Osteocyte (in vitro differentiated cells): ENCODE measurements around the gene GCSAML. TPM values are rescaled to one million over a fixed set of nuclear protein-coding genes. Genes with fewer than 3 reads are reported as not detected.
"Not testable (repeated sequence)": the region's sequence is repeated elsewhere in the genome, so short reads cannot be mapped to it uniquely, and the experiment has no call there.

ENCODE experiments used
- DNase-seq: peaks from one replicate; pipeline ENCODE4 v3.0.0; 2021; ENCODE audit warnings: mixed read lengths; ENCODE audit not compliant: unreplicated experiment; ENCODE audit errors: extremely low spot score
- H3K27ac Mint-ChIP-seq: one replicate; pipeline ENCODE4 v1.8.0; 2021; ENCODE audit warnings: mild to moderate bottlenecking, mixed read lengths; ENCODE audit not compliant: unreplicated experiment
- H3K27me3 Mint-ChIP-seq: one replicate; pipeline ENCODE4 v1.8.0; 2021; ENCODE audit warnings: mixed read lengths; ENCODE audit not compliant: unreplicated experiment
- H3K36me3 Mint-ChIP-seq: one replicate; pipeline ENCODE4 v1.8.0; 2021; ENCODE audit warnings: mixed read lengths; ENCODE audit not compliant: unreplicated experiment
- H3K4me1 Mint-ChIP-seq: one replicate; pipeline ENCODE4 v1.8.0; 2021; ENCODE audit warnings: mixed read lengths; ENCODE audit not compliant: unreplicated experiment
- H3K4me3 Mint-ChIP-seq: one replicate; pipeline ENCODE4 v1.8.0; 2021; ENCODE audit warnings: mild to moderate bottlenecking, moderate library complexity, mixed read lengths; ENCODE audit not compliant: unreplicated experiment
- H3K9me3 Mint-ChIP-seq: one replicate; pipeline ENCODE4 v1.8.0; 2021; ENCODE audit warnings: mixed read lengths; ENCODE audit not compliant: unreplicated experiment
- CTCF ChIP-seq: fragments of 200-600 bp; sonication (generic); IDR thresholded peaks from 2 replicates; pipeline ENCODE4 v1.5.0; 2021; ENCODE audit warnings: antibody characterized with exemption, mild to moderate bottlenecking, moderate library complexity
- long read RNA-seq: library from polyadenylated mRNA; unstranded; transcript quantifications from one replicate; pipeline ENCODE4 v2.0.0, GENCODE V29; 2021
- total RNA-seq: library from RNA; stranded (reverse); gene quantifications from 2 replicates; pipeline ENCODE4 v1.2.1, GENCODE V29; 2021

Gene GCSAML
- not detected in 2 replicates for total RNA-seq
- long read RNA-seq, result 0 reads

DNA sequence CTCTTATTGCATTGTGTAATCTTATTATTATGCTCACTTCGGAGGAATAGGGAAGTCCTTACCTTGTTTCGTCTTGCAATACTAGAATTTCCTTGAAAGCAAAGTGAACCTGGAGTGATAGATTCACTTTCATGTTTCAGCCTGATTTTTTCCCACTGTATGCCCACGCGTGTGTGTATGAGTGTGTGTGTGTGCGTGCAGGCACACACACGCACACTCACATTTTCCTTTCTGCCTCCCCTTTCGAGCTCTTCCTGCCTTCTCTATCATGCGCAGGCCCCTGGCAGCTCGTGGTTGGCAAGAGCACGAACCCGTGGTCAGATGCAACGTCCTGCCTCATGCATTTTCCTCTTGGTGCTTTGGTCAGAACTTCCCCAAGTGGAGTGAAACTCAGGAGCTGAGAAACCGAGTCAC, at the start of gene GCSAML:
Gene GCSAML, plus strand, starts transcription at position 366 of the 414 bp plus-strand sequence. CDS start 58 bp downstream, outside the sequence.
- Mint-ChIP-seq H3K4me1 (peaks cover 21% of the 10 kb centered on the region), H3K27me3 (no peaks in the 10 kb centered on the region), H3K36me3 (no peaks in the 10 kb centered on the region), H3K27ac (no peak within 1 kb of the TSS), H3K9me3 (no peaks in the 10 kb centered on the region), H3K4me3 (no peak within 1 kb of the TSS)
- no peak for DNase-seq
- no peak for TF ChIP-seq CTCF

GRCh38 chr1:247500865-247501264, 48.1 kb upstream of the GCSAML start:
- no peak overlapping the region for H3K27ac Mint-ChIP-seq
- no peaks in the 10 kb centered on the region for H3K9me3 Mint-ChIP-seq
- no peak for TF ChIP-seq CTCF

DNA sequence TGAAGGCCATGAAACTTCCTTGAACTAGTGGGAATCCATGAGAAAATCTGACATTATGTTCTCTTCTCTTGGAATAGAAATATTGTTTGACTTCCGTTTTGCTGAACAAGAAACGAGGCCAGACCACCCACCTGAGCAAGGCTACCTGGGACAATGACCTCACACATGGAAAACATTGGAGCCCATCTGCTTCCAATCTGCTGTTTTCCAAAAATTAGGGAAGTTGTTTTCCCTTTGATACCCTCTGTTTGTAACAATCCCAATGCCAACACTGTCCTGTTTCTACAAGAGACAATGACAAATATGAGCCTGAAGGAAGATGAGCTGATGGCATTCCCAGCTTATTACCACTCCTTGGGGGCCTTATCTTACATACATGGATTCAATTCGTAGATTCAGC, 42.1 kb upstream of the GCSAML start:
- Mint-ChIP-seq H3K27ac (no peak overlapping the region), H3K4me1 (no peaks in the 10 kb centered on the region), H3K4me3 (no peak overlapping the region), H3K36me3 (no peaks in the 10 kb centered on the region), H3K9me3 (no peaks in the 10 kb centered on the region), H3K27me3 (peaks cover 23% of the 10 kb centered on the region)
- no peak for TF ChIP-seq CTCF
- no peak for DNase-seq

More at GRCh38 chr1:247500865-247501264, 48.1 kb upstream of the GCSAML start:
- Mint-ChIP-seq H3K27me3 (peaks cover 5% of the 10 kb centered on the region), H3K4me3 (no peak overlapping the region), H3K4me1 (peaks cover 14% of the 10 kb centered on the region), H3K36me3 (no peaks in the 10 kb centered on the region)
- DNase-seq, result no peak

DNA sequence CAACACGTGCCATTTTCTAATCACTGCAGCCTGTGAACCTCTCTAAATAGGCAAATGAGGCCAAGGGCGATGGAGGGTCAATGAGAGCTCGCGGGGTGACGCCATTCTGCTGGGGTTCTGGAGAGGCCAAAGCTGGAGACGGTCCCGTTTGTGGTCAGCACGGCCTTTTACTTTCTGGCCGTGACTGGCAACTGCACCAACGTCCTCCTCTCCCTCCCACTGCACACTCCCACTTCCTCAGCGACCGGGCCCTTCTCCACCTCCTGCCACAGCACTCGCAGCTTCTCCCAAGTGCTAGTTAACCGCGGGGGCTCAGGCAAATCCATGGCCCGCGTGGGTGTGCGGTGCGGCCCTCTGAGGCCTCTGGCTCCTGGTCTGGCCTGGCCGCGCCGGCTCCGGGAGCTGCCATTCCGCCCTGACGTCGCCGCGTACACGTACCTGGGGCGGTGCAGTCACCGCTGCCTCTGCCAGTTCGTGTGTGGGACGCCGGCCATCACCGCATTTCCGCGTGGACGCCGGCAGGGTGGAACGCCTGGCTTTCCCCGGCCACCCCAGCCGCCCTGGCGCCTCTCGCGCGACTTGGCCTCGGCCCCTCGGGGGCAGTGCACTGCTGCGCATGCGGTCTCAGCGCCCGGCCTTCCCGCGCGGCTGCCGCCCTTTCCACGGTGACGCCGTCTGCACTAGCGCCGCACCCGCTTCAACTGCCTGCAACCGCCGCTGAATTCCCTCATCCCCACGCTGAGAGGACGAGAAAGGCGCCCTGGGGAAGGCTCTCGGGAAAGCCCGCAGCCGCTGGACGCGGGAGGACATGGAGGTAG, 30.9 kb upstream of the GCSAML start:
- Mint-ChIP-seq H3K27me3 (no peaks in the 10 kb centered on the region), H3K4me3 (no peak overlapping the region), H3K27ac (no peak overlapping the region), H3K9me3 (no peaks in the 10 kb centered on the region), H3K4me1 (no peaks in the 10 kb centered on the region), H3K36me3 (no peaks in the 10 kb centered on the region)
- no peak for TF ChIP-seq CTCF
- DNase-seq, result no peak

- H3K9me3 Mint-ChIP-seq, result no peaks in the 10 kb centered on the region
- no peaks in the 10 kb centered on the region for H3K27me3 Mint-ChIP-seq
- no peaks in the 10 kb centered on the region for H3K36me3 Mint-ChIP-seq
- no peak for TF ChIP-seq CTCF
- H3K4me3 Mint-ChIP-seq, result no peak overlapping the region
- H3K27ac Mint-ChIP-seq, result no peak overlapping the region
- no peaks in the 10 kb centered on the region for H3K4me1 Mint-ChIP-seq
- DNase-seq, result no peak
Measured at GRCh38 chr1:247518613-247518891, 30.4 kb upstream of the GCSAML start.

DNA sequence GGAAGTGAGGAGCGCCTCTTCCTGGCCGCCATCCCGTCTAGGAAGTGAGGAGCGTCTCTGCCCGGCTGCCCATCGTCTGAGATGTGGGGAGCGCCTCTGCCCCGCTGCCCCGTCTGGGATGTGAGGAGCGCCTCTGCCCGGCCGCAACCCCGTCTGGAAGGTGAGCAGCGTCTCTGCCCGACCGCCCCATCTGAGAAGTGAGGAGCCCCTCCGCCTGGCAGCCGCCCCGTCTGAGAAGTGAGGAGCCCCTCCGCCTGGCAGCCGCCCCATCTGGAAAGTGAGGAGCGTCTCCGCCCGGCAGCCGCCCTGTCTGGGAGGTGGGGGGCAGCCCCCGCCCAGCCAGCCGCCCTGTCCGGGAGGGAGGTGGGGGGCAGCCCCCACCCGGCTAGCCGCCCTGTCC, 27.0 kb upstream of the GCSAML start:
- H3K9me3 Mint-ChIP-seq, H3K27ac Mint-ChIP-seq, H3K4me3 Mint-ChIP-seq, DNase-seq, H3K27me3 Mint-ChIP-seq, H3K36me3 Mint-ChIP-seq, H3K4me1 Mint-ChIP-seq: not testable (repeated sequence)
